BE2C (cell line): ENCODE data around the gene CIART.

Source experiments
- DNase-seq: peaks from one replicate; pipeline ENCODE4 v3.0.0-alpha.2; 2020
- H3K27me3 ChIP-seq: fragments of 250-450 bp; sonication (Bioruptor Pico); 2 replicates; pipeline ENCODE4 v1.5.1; 2020; ENCODE audit warnings: mild to moderate bottlenecking
- H3K36me3 ChIP-seq: fragments of 250-450 bp; sonication (Bioruptor Pico); 2 replicates; pipeline ENCODE4 v1.5.1; 2020; ENCODE audit warnings: mild to moderate bottlenecking
- H3K4me1 ChIP-seq: fragments of 250-450 bp; sonication (Bioruptor Pico); 2 replicates; pipeline ENCODE4 v1.5.1; 2020
- H3K4me3 ChIP-seq: 2 replicates; pipeline ENCODE4 v1.5.1; 2011; ENCODE audit warnings: low read depth, low read length
- H3K9me3 ChIP-seq: fragments of 250-450 bp; sonication (Bioruptor Pico); 2 replicates; pipeline ENCODE4 v1.5.1; 2020
- CTCF ChIP-seq: IDR thresholded peaks from 2 replicates; pipeline ENCODE4 v1.5.1; 2012; ENCODE audit warnings: mild to moderate bottlenecking, low read depth, low read length

The CIART gene

DNA sequence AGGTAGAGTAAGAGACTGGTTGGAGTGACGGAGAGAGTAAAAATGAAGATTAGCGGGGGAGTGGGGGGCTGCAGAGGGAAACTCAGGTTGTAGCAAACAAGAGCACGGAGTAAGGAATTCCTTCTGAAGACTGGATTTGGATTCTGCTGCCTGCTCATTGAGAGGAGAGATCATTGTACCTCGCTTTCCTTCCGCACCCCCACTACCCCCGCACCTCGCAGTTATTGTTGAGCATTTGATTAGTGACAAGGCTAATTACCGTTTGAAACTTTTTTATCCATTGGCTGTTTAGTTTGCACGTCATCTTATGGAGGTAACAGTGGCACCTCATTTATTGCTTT, 39.4 kb downstream of the CIART start:
- Histone ChIP-seq H3K4me1 (no peaks in the 10 kb centered on the region), H3K36me3 (peaks cover 36% of the 10 kb centered on the region), H3K9me3 (no peaks in the 10 kb centered on the region), H3K27me3 (no peaks in the 10 kb centered on the region), H3K4me3 (peak overlapping the region; percentile 97)
- DNase-seq = no peak
- no peak for TF ChIP-seq CTCF

- no peaks in the 10 kb centered on the region for H3K4me1 ChIP-seq
- peaks cover 41% of the 10 kb centered on the region for H3K36me3 ChIP-seq
- DNase-seq = no peak
- peak overlapping the region; percentile 97 for H3K4me3 ChIP-seq
- H3K27me3 ChIP-seq = no peaks in the 10 kb centered on the region
- no peaks in the 10 kb centered on the region for H3K9me3 ChIP-seq
- no peak for TF ChIP-seq CTCF
Measured at GRCh38 chr1:150322310-150322709, 40.0 kb downstream of the CIART start.

- H3K4me3 ChIP-seq = no peak overlapping the region
- H3K27me3 ChIP-seq = no peaks in the 10 kb centered on the region
- no peaks in the 10 kb centered on the region for H3K9me3 ChIP-seq
- DNase-seq = no peak
- H3K4me1 ChIP-seq = no peaks in the 10 kb centered on the region
- TF ChIP-seq CTCF = no peak
- H3K36me3 ChIP-seq = peaks cover 90% of the 10 kb centered on the region
Measured at GRCh38 chr1:150332651-150333290, 50.4 kb downstream of the CIART start.
